IPS-20b (cell line): ENCODE measurements around the gene HYAL2.
"Not testable (repeated sequence)": the region's sequence is repeated elsewhere in the genome, so short reads cannot be mapped to it uniquely, and the experiment has no call there.

Experiments
- H3K27ac ChIP-seq: one replicate; pipeline ENCODE4 v1.5.1; 2013; ENCODE audit warnings: low read length
- H3K27me3 ChIP-seq: 2 replicates; pipeline ENCODE4 v1.6.1; 2013; ENCODE audit warnings: mild to moderate bottlenecking, low read length, inconsistent platforms; ENCODE audit not compliant: insufficient read depth
- H3K36me3 ChIP-seq: 2 replicates; pipeline ENCODE4 v1.6.1; 2013; ENCODE audit warnings: low read depth, mild to moderate bottlenecking, inconsistent platforms, low read length, moderate library complexity; ENCODE audit not compliant: insufficient read depth
- H3K4me1 ChIP-seq: 2 replicates; pipeline ENCODE4 v1.6.1; 2013; ENCODE audit warnings: mild to moderate bottlenecking, control low read depth, inconsistent platforms, low read length, moderate library complexity; ENCODE audit not compliant: insufficient read depth
- H3K4me3 ChIP-seq: 2 replicates; pipeline ENCODE4 v1.5.1; 2013; ENCODE audit warnings: mild to moderate bottlenecking, low read length, inconsistent platforms
- H3K9ac ChIP-seq: 2 replicates; pipeline ENCODE4 v1.6.1; 2013; ENCODE audit warnings: low read depth, mild to moderate bottlenecking, inconsistent platforms, low read length, moderate library complexity
- H3K9me3 ChIP-seq: 2 replicates; pipeline ENCODE4 v1.6.1; 2013; ENCODE audit warnings: mild to moderate bottlenecking, low read depth, low read length, inconsistent platforms; ENCODE audit not compliant: insufficient read depth

The HYAL2 gene

DNA sequence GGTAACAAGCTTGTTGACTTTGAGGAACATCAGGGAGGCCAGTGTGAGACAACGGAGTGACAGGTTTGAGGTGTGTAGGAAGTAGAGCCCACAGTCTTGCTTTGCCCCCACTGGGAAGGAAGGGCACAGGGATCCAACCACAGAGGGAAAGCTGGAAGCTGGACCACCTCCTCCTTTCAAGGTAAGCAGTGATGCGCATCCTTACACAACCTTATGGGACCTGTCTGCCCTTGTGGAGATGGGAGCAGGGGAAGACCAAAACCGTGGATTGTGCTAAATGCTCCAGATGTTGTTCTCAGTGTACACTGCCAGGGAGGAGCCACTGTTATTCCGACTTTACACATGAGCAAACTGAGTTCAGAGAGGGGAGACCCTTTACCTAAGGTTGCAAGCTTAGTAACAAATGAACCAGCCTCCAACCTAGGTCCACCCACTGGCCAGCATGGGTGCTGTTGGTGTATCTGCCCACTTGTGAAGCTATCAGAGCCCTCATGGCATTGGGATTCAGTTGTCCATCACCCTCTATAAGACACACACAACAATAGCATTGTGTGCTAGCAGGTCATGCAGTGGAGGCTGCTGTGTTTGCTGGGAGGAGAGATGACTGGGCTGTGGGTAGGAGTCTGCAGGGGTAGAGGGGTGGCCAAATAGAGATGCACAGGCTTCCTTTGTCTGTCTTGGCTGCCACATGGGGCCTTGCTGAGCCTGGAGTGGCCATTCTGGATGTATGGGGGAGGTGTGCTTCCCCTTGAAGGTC lies 44.2 kb downstream of the HYAL2 start:
- no peaks in the 10 kb centered on the region for H3K36me3 ChIP-seq
- H3K27ac ChIP-seq: no peak overlapping the region
- H3K4me1 ChIP-seq: no peaks in the 10 kb centered on the region
- H3K27me3 ChIP-seq: peaks cover 48% of the 10 kb centered on the region
- H3K4me3 ChIP-seq: no peak overlapping the region
- H3K9ac ChIP-seq: no peak overlapping the region
- H3K9me3 ChIP-seq: no peaks in the 10 kb centered on the region

DNA sequence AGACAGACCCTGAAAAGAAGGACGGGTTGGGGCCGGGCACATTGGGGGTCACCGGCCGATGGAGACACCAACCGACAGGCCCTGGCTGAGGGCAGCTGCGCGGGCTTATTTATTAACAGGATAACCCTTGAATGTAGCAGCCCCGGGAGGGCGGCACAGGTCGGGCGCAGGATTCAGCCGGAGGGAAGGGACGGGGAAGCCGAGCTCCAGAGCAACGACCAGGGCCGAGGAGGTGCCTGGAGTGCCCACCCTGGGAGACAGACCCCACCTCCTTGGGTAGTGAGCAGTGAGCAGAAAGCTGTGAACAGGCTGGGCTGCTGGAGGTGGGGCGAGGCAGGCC lies 45.8 kb downstream of the HYAL2 start:
- no peaks in the 10 kb centered on the region for H3K36me3 ChIP-seq
- peaks cover 52% of the 10 kb centered on the region for H3K27me3 ChIP-seq
- H3K27ac ChIP-seq: no peak overlapping the region

DNA sequence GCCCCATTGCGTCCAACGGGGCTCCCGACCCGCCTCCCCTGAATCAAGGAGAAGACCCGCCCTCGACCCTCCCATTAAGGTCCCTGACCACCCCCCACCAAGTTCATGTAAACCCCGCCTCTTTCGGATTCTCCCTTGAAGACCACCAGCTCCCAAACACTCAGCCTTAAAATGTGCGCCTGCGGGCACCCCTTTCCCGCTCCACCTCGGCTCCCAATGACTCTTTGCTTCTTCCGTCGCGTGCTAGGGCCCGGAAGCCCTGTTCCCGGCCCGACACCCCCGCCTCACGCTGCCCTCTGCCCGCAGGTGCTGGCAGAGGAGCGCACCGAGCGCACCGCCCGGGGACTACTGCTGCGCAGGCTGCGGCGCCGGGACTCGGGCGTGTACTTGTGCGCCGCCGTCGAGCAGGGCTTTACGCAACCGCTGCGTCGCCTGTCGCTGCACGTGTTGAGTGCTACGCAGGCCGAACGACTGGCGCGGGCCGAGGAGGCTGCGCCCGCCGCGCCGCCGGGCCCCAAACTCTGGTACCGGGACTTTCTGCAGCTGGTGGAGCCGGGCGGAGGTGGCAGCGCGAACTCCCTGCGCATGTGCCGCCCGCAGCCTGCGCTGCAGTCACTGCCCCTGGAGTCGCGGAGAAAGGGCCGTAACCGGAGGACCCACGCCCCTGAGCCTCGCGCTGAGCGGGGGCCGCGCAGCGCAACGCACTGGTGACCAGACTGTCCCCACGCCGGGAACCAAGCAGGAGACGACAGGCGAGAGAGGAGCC lies 46.4 kb downstream of the HYAL2 start:
- no peak overlapping the region for H3K9ac ChIP-seq
- no peak overlapping the region for H3K4me3 ChIP-seq
- no peaks in the 10 kb centered on the region for H3K4me1 ChIP-seq
- no peaks in the 10 kb centered on the region for H3K9me3 ChIP-seq
- H3K27ac ChIP-seq: no peak overlapping the region
- H3K36me3 ChIP-seq: no peaks in the 10 kb centered on the region
- H3K27me3 ChIP-seq: peaks cover 52% of the 10 kb centered on the region

More for the DNA sequence above, 45.8 kb downstream of the HYAL2 start:
- Histone ChIP-seq H3K9me3 (no peaks in the 10 kb centered on the region), H3K9ac (no peak overlapping the region), H3K4me1 (no peaks in the 10 kb centered on the region), H3K4me3 (no peak overlapping the region)

DNA sequence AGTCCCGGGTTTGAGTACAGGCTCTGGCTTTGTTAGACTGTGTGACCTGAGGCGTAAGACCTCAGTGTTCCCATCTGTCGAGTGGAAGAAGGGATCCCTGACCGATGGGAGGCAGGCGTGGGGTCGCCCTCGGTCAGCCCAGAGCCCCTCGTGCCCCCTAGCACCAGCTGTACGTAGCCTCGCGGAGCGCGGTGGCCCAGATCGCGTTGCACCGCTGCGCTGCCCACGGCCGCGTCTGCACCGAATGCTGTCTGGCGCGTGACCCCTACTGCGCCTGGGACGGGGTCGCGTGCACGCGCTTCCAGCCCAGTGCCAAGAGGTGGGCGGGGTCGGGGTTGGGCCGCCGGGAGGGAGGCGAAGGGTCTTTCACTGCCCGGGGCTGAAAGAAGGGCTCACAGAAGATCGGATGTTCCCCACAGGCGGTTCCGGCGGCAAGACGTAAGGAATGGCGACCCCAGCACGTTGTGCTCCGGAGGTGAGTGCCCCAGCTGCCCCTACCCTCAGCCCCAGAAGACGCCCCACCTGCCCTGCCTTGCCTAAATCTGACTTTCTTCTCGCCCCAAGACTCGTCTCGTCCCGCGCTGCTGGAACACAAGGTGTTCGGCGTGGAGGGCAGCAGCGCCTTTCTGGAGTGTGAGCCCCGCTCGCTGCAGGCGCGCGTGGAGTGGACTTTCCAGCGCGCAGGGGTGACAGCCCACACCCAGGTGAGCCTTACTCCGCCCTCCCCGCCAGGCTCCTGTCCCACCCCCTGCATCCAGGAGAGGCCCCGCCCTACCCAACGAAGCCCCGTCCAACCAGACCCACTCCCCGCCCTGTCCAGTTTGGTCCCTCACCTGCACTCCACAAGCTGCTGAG lies 47.2 kb downstream of the HYAL2 start:
- no peak overlapping the region for H3K9ac ChIP-seq
- H3K4me3 ChIP-seq: peak overlapping the region; percentile 22; the same call in 1 of the 2 replicates
- H3K36me3 ChIP-seq: no peaks in the 10 kb centered on the region

DNA sequence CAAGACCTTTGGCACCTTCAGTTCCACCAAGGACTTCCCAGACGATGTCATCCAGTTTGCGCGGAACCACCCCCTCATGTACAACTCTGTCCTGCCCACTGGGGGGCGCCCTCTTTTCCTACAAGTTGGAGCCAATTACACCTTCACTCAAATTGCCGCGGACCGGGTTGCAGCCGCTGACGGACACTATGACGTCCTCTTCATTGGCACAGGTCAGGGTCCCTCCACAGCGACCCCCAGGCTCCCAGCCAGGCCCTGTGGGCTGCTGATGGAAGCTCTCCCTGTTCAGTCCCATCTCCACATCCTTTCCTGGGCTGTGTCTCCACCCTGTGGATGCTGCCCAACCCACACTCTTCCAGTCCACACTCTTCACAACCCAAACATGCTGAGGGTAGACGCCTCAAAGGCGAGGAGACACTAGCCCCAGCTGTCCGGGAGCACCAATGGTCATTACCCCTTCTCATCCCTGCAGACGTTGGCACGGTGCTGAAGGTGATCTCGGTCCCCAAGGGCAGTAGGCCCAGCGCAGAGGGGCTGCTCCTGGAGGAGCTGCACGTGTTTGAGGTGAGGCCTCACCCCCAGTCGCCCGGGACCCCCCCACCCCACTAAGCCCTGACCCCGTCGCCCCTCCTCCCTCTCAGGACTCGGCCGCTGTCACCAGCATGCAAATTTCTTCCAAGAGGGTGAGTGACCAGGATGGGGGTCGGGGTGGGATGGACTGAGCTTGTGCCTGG lies 48.0 kb downstream of the HYAL2 start:
- H3K27ac ChIP-seq: no peak overlapping the region
- no peaks in the 10 kb centered on the region for H3K9me3 ChIP-seq
- H3K4me3 ChIP-seq: no peak overlapping the region; the same call in 1 of the 2 replicates
- H3K36me3 ChIP-seq: no peaks in the 10 kb centered on the region
- H3K9ac ChIP-seq: no peak overlapping the region
- peaks cover 52% of the 10 kb centered on the region for H3K27me3 ChIP-seq
- H3K4me1 ChIP-seq: 0 out of 2 replicates have a peak, but pooled peaks cover 3% of the 10 kb centered on the region

More for the DNA sequence above, 47.2 kb downstream of the HYAL2 start:
- Histone ChIP-seq H3K27me3 (peaks cover 52% of the 10 kb centered on the region), H3K27ac (no peak overlapping the region), H3K9me3 (no peaks in the 10 kb centered on the region), H3K4me1 (no peaks in the 10 kb centered on the region)

DNA sequence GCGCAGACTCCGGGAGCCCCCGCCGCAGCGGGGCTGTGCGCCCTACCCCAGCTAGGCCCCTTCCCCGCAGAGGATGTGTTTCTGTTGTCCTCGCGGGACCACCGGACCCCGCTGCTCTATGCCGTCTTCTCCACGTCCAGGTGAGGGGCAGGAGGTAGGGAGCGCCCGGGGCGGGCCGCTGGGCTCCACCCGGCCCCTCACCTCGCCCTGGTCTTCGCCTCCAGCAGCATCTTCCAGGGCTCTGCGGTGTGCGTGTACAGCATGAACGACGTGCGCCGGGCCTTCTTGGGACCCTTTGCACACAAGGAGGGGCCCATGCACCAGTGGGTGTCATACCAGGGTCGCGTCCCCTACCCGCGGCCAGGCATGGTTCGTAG lies 48.9 kb downstream of the HYAL2 start:
- H3K27ac ChIP-seq: no peak overlapping the region
- no peak overlapping the region for H3K9ac ChIP-seq
- no peaks in the 10 kb centered on the region for H3K9me3 ChIP-seq
- no peaks in the 10 kb centered on the region for H3K36me3 ChIP-seq
- no peak overlapping the region for H3K4me3 ChIP-seq
- 0 out of 2 replicates have a peak, but pooled peaks cover 7% of the 10 kb centered on the region for H3K4me1 ChIP-seq
- peaks cover 52% of the 10 kb centered on the region for H3K27me3 ChIP-seq

DNA sequence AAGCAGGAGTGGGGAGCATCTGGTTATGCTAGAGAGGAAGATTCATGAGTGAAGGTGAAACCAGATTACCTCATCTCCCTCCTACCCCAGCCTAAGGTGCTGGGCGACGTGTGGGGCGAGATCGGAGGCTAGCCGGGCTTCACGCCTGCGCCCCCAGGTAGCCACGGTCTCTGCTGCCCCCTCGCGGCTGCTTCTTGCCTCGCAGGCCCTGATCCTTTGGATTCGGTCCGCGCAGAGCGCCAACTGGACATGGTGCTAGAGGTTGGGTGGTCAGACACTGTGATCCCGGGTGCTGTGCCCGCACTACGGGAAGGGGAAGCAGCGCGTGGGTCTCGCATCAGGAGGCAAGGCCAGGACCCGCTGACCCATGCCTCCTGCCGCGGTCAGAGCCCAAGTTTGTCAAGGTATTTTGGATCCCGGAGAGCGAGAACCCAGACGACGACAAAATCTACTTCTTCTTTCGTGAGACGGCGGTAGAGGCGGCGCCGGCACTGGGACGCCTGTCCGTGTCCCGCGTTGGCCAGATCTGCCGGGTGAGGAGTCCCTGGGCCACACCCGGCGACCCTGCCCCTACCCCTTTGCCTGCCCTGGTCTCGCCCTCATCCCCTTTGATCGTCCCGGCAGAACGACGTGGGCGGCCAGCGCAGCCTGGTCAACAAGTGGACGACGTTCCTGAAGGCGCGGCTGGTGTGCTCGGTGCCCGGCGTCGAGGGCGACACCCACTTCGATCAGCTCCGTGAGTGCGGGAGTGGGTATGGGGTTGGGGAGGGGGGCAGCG lies 49.4 kb downstream of the HYAL2 start:
- H3K36me3 ChIP-seq: no peaks in the 10 kb centered on the region

DNA sequence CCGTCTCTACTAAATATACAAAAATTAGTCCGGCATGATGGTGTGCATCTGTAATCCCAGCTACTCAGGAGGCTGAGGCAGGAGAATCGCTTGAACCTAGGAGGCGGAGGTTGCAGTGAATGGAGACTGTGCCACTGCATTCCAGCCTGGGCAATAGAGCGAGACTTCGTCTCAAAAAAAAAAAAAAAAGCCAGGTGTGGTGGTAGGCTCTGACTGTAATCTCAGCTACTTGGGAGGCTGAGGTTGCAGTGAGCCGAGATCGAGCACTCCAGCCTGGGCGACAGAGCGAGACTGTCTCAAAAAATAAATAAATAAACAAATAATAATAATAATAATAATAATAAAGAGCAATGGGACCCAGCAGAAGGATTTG lies 50.0 kb downstream of the HYAL2 start:
- H3K9me3 ChIP-seq, H3K9ac ChIP-seq, H3K27ac ChIP-seq, H3K36me3 ChIP-seq, H3K4me3 ChIP-seq: not testable (repeated sequence)
- Histone ChIP-seq H3K27me3 (peaks cover 44% of the 10 kb centered on the region), H3K4me1 (peaks cover 16% of the 10 kb centered on the region; the same call in 1 of the 2 replicates)

More for the DNA sequence above, 49.4 kb downstream of the HYAL2 start:
- Histone ChIP-seq H3K9me3 (no peaks in the 10 kb centered on the region), H3K4me3 (peak overlapping the region; percentile 36; the same call in 1 of the 2 replicates), H3K27ac (no peak overlapping the region), H3K9ac (no peak overlapping the region), H3K4me1 (0 out of 2 replicates have a peak, but pooled peaks cover 10% of the 10 kb centered on the region), H3K27me3 (peaks cover 48% of the 10 kb centered on the region)

DNA sequence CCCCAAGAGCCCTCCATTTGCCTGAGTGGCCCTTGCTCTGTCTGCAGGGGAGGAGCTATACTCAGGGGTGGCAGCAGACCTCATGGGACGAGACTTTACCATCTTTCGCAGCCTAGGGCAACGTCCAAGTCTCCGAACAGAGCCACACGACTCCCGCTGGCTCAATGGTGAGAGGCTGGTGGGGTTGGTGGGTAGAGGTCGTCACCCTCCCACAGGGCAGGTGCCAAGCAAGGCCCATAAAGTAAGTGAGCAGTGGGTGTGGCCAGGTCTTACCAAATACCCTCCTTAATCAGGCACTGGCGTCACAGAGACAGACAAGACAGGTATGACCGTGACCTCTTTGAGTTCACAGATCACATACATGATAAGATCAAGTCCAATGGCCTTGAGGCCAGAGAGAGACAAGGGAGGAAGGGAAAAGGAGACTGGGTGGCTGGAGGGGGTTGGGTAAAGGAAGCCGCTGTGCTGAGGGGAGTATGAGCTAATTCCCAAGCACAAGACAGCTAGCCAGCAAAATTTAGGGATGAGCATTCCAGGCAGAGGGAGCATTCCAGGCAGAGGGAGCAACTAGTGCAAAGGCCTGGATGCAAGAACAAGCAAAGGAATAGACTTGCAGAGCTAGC lies 51.1 kb downstream of the HYAL2 start:
- Histone ChIP-seq H3K36me3 (no peaks in the 10 kb centered on the region), H3K4me1 (peaks cover 20% of the 10 kb centered on the region; the same call in 1 of the 2 replicates), H3K27me3 (peaks cover 36% of the 10 kb centered on the region), H3K9ac (no peak overlapping the region), H3K4me3 (no peak overlapping the region), H3K9me3 (no peaks in the 10 kb centered on the region), H3K27ac (no peak overlapping the region)

DNA sequence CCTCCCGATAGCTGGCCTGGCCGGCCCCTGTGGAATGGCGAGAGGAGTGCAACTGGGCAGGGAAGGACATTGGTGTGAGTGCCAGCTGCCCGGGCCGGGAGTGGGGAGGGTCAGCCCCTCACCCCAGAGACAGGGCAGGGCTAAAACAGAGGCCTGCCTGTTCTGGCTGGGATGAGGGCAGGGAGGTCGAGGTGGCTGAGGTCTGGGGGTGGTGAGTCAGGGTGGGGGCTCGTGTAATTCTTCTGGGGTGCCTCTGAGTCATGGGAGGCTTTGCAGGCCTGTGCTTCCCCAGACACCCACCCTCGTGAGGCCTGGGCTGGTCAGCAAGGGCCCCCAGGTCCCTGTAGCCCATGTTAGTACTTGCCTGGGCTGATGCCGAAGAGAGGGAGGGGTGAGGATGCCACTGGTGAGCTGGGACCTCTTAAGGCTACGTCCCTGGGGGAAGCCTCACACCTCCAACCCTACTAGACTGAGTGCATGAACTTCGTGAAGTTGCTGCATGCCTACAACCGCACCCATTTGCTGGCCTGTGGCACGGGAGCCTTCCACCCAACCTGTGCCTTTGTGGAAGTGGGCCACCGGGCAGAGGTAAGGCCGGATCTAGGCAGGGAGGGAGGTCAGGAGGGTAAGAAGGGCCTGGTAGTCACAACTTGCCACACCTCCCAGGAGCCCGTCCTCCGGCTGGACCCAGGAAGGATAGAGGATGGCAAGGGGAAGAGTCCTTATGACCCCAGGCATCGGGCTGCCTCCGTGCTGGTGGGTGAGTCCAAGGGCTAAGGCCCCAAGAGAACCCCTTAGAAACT lies 51.9 kb downstream of the HYAL2 start:
- no peaks in the 10 kb centered on the region for H3K36me3 ChIP-seq
- H3K9ac ChIP-seq: no peak overlapping the region
- H3K9me3 ChIP-seq: no peaks in the 10 kb centered on the region
- no peak overlapping the region for H3K4me3 ChIP-seq
- peaks cover 28% of the 10 kb centered on the region for H3K27me3 ChIP-seq
- H3K4me1 ChIP-seq: peaks cover 20% of the 10 kb centered on the region; the same call in 1 of the 2 replicates
- no peak overlapping the region for H3K27ac ChIP-seq
